GM21390 (cell line): ENCODE data around the gene PLCH1.

ENCODE experiments used
- ATAC-seq: cut with Tn5 transposase; IDR thresholded peaks from one replicate; pipeline ENCODE4 v1.9.1; 2021; ENCODE audit not compliant: unreplicated experiment

PLCH1 gene

GRCh38 chr3:155360281-155360680 is 384.6 kb downstream of the PLCH1 start:
- no peak for ATAC-seq

GRCh38 chr3:155356594-155357370 is 388.1 kb downstream of the PLCH1 start:
- ATAC-seq: no peak

- ATAC-seq: no peak
Observed at GRCh38 chr3:155354658-155355057, 390.2 kb downstream of the PLCH1 start.

- ATAC-seq: no peak
Observed at GRCh38 chr3:155352900-155353490, 391.9 kb downstream of the PLCH1 start.

GRCh38 chr3:155350571-155350970 is 394.3 kb downstream of the PLCH1 start:
- ATAC-seq: no peak

- no peak for ATAC-seq
Observed at GRCh38 chr3:155347901-155348300, 397.0 kb downstream of the PLCH1 start.

GRCh38 chr3:155342344-155342743 is 402.5 kb downstream of the PLCH1 start:
- ATAC-seq: no peak

- ATAC-seq: no peak
Observed at GRCh38 chr3:155339052-155339451, 405.8 kb downstream of the PLCH1 start.

- peak; percentile 49 for ATAC-seq
Observed at GRCh38 chr3:155335724-155336354, 409.0 kb downstream of the PLCH1 start.

GRCh38 chr3:155334914-155335723 is 409.8 kb downstream of the PLCH1 start:
- ATAC-seq: peak; percentile 96

GRCh38 chr3:155334215-155334913 is 410.5 kb downstream of the PLCH1 start:
- no peak for ATAC-seq

- ATAC-seq: no peak
Observed at GRCh38 chr3:155332716-155333115, 412.2 kb downstream of the PLCH1 start.

- no peak for ATAC-seq
Observed at GRCh38 chr3:155331078-155331477, 413.8 kb downstream of the PLCH1 start.

- no peak for ATAC-seq
Observed at GRCh38 chr3:155330370-155330769, 414.5 kb downstream of the PLCH1 start.

- ATAC-seq: no peak
Observed at GRCh38 chr3:155329513-155330048, 415.3 kb downstream of the PLCH1 start.

- ATAC-seq: no peak
Observed at GRCh38 chr3:155327871-155328270, 417.0 kb downstream of the PLCH1 start.

- ATAC-seq: no peak
Observed at GRCh38 chr3:155327430-155327829, 417.4 kb downstream of the PLCH1 start.

- no peak for ATAC-seq
Observed at GRCh38 chr3:155326901-155327300, 418.0 kb downstream of the PLCH1 start.

- no peak for ATAC-seq
Observed at GRCh38 chr3:155326244-155326643, 418.6 kb downstream of the PLCH1 start.
